Liver (tissue), 9 donors: ENCODE results near the gene NOP58. TPM values are rescaled to one million over a fixed set of nuclear protein-coding genes. Genes with fewer than 3 reads are reported as not detected.

Experiments used
- DNase-seq: peaks from one replicate; pipeline ENCODE4 v3.0.0-alpha.2; 2017; ENCODE audit warnings: low spot score
- H3K27ac ChIP-seq, 2 donors: one replicate each; pipeline ENCODE4 v1.7.0; 2013; ENCODE audit warnings: inconsistent platforms in 2 of 2, low read length in 2 of 2, control low read depth in 1 of 2, low read depth in 1 of 2, mild to moderate bottlenecking in 1 of 2
- H3K27me3 ChIP-seq, 4 donors: one replicate each; pipeline versions ENCODE4 v1.6.1 to v1.7.0; 2013; ENCODE audit warnings: low read length in 3 of 4, inconsistent platforms in 1 of 4, mild to moderate bottlenecking in 1 of 4, moderate library complexity in 1 of 4; ENCODE audit not compliant: control insufficient read depth in 4 of 4, insufficient read depth in 4 of 4
- H3K36me3 ChIP-seq, 4 donors: one replicate each; pipeline versions ENCODE4 v1.6.1 to v1.7.0; 2013; ENCODE audit warnings: low read length in 3 of 4, mild to moderate bottlenecking in 3 of 4, low read depth in 1 of 4, moderate library complexity in 1 of 4; ENCODE audit not compliant: control insufficient read depth in 4 of 4, insufficient read depth in 3 of 4
- H3K4me1 ChIP-seq, 4 donors: one replicate each; pipeline versions ENCODE4 v1.6.1 to v1.7.0; 2013; ENCODE audit warnings: low read length in 3 of 4, mild to moderate bottlenecking in 3 of 4, moderate library complexity in 1 of 4; ENCODE audit not compliant: control insufficient read depth in 4 of 4, insufficient read depth in 4 of 4
- H3K4me3 ChIP-seq, 3 donors: one replicate each; pipeline versions ENCODE4 v1.6.1 to v1.7.0; 2013; ENCODE audit warnings: low read length in 3 of 3, control low read depth in 1 of 3, low read depth in 1 of 3, mild to moderate bottlenecking in 1 of 3
- H3K9ac ChIP-seq, 2 donors: one replicate each; pipeline ENCODE4 v1.7.0; 2013; ENCODE audit warnings: low read length in 2 of 2, mild to moderate bottlenecking in 2 of 2, moderate library complexity in 2 of 2, control low read depth in 1 of 2, low read depth in 1 of 2
- H3K9me3 ChIP-seq, 4 donors: one replicate each; pipeline versions ENCODE4 v1.6.1 to v1.7.0; 2013; ENCODE audit warnings: low read length in 3 of 4; ENCODE audit not compliant: control insufficient read depth in 4 of 4
- ATF3 ChIP-seq: IDR thresholded peaks from 2 replicates; pipeline ENCODE4 v1.6.1; 2016; ENCODE audit warnings: antibody characterized with exemption
- CTCF ChIP-seq: fragments of 150-350 bp; IDR thresholded peaks from 2 replicates; pipeline ENCODE4 v1.5.1; 2017; ENCODE audit warnings: improper control_type of control experiment, low read depth, low read length; ENCODE audit not compliant: missing input control
- EGR1 ChIP-seq, 2 donors: IDR thresholded peaks; 2 replicates each; pipeline ENCODE4 v1.6.1; 2016 to 2018; ENCODE audit warnings: antibody characterized with exemption in 2 of 2, low read depth in 2 of 2
- GABPA ChIP-seq, 2 donors: IDR thresholded peaks in 1 of 2; conservative IDR thresholded peaks in 1 of 2; 2 replicates each; pipeline ENCODE4 v1.6.1; 2016; ENCODE audit warnings: antibody characterized with exemption in 2 of 2, mild to moderate bottlenecking in 1 of 2, moderate library complexity in 1 of 2
- HNF4A ChIP-seq, 2 donors: conservative IDR thresholded peaks; 2 replicates each; pipeline ENCODE4 v1.6.1; 2016; ENCODE audit warnings: antibody characterized with exemption in 2 of 2, mild to moderate bottlenecking in 2 of 2
- HNF4G ChIP-seq: IDR thresholded peaks from 2 replicates; pipeline ENCODE4 v1.6.1; 2016; ENCODE audit warnings: antibody characterized with exemption
- JUND ChIP-seq, 2 donors: IDR thresholded peaks; 2 replicates each; pipeline ENCODE4 v1.6.1; 2016; ENCODE audit warnings: antibody characterized with exemption in 2 of 2
- MAX ChIP-seq: IDR thresholded peaks from 2 replicates; pipeline ENCODE4 v1.6.1; 2016; ENCODE audit warnings: antibody characterized with exemption
- NR2F2 ChIP-seq: IDR thresholded peaks from 2 replicates; pipeline ENCODE4 v1.6.1; 2016; ENCODE audit warnings: antibody characterized with exemption
- RAD21 ChIP-seq, 2 donors: IDR thresholded peaks; 2 replicates each; pipeline ENCODE4 v1.6.1; 2016; ENCODE audit warnings: antibody characterized with exemption in 2 of 2, mild to moderate bottlenecking in 2 of 2
- RXRA ChIP-seq, 2 donors: IDR thresholded peaks; 2 replicates each; pipeline ENCODE4 v1.6.1; 2017 to 2018; ENCODE audit warnings: antibody characterized with exemption in 2 of 2, mild to moderate bottlenecking in 1 of 2
- SP1 ChIP-seq: IDR thresholded peaks from 2 replicates; pipeline ENCODE4 v1.6.1; 2018; ENCODE audit warnings: antibody characterized with exemption, mild to moderate bottlenecking
- YY1 ChIP-seq: IDR thresholded peaks from 2 replicates; pipeline ENCODE4 v1.6.1; 2016; ENCODE audit warnings: antibody characterized with exemption, mild to moderate bottlenecking
- ZBTB33 ChIP-seq: IDR thresholded peaks from 2 replicates; pipeline ENCODE4 v1.6.1; 2016; ENCODE audit warnings: antibody characterized with exemption
- WGBS: extraction: QIAGEN DNeasy Blood & Tissue Kit; methylation state at CpG from one replicate; pipeline ENCODE4 v1.1.7; 2013; 5-methylcytosine and 5-hydroxymethylcytosine counted together
- polyA plus RNA-seq, 2 donors: library from polyadenylated mRNA; stranded (reverse) in 1 of 2; unstranded in 1 of 2; fragments of 200-250 nt in 1 of 2; fragments of >200 nt in 1 of 2; fragmentation: Nextera tagmentation in 1 of 2; extraction: Ambion mirVana in 1 of 2; gene quantifications; one replicate each; pipeline versions ENCODE4 v1.2.1 to v1.2.3, GENCODE V29; 2013 to 2015
- total RNA-seq, 2 donors: library from RNA; depleted of rRNA; stranded (reverse); fragments of >200 nt; gene quantifications; one replicate each; pipeline ENCODE4 v1.2.3, GENCODE V29; 2014
- donor health status: healthy.
- donor health status: healthy.
- donor health status: healthy.
- donor health status: healthy.
- donor health status: healthy.

Gene NOP58
- total and polyA plus RNA-seq, 4 donors, result 20.7 to 54.1 (median 36.8) TPM

GRCh38 chr2:202335791-202336467 lies 70.4 kb downstream of the NOP58 start (continued):
- TF ChIP-seq CTCF, result no peak
- no peak for TF ChIP-seq RXRA (IDR thresholded peaks at IDR 0.05)
- no peak for TF ChIP-seq JUND (IDR thresholded peaks at IDR 0.05)
- no peak for TF ChIP-seq HNF4A (conservative IDR thresholded peaks at IDR 0.05)

GRCh38 chr2:202337151-202337550 lies 71.6 kb downstream of the NOP58 start:
- Histone ChIP-seq H3K9me3 (no peaks in the 10 kb centered on the region), H3K9ac (no peak overlapping the region), H3K4me1 (no peaks in the 10 kb centered on the region), H3K27me3 (no peaks in the 10 kb centered on the region), H3K27ac (no peak overlapping the region), H3K36me3 (no peaks in the 10 kb centered on the region), H3K4me3 (no peak overlapping the region)
- whole genome bisulfite sequencing, result 74% methylated on average over 2 of the region's 2 CpGs
- TF ChIP-seq RAD21 (IDR thresholded peaks at IDR 0.05), result no peak
- TF ChIP-seq MAX, result no peak
- TF ChIP-seq RXRA (IDR thresholded peaks at IDR 0.05), result no peak
- no peak for TF ChIP-seq ZBTB33
- TF ChIP-seq HNF4A (conservative IDR thresholded peaks at IDR 0.05), result no peak
- TF ChIP-seq NR2F2, result no peak
- DNase-seq, result no peak

GRCh38 chr2:202337706-202338346 lies 72.3 kb downstream of the NOP58 start:
- no peaks in the 10 kb centered on the region for H3K4me1 ChIP-seq
- WGBS, result 90% methylated on average over 7 of the region's 7 CpGs
- no peak for TF ChIP-seq GABPA (IDR thresholded peaks at IDR 0.05 in 1 of 2, conservative IDR thresholded peaks at IDR 0.05 in 1 of 2)
- no peak for TF ChIP-seq CTCF
- no peak for TF ChIP-seq EGR1 (IDR thresholded peaks at IDR 0.05; ENCODE audit: low read depth in 2 of 2)
- TF ChIP-seq YY1, result no peak
- no peak for TF ChIP-seq RAD21 (IDR thresholded peaks at IDR 0.05)
- no peak for TF ChIP-seq RXRA (IDR thresholded peaks at IDR 0.05)
- no peak for TF ChIP-seq ATF3
- no peak for TF ChIP-seq HNF4G
- TF ChIP-seq SP1, result no peak
- TF ChIP-seq ZBTB33, result no peak
- DNase-seq, result no peak
- no peaks in the 10 kb centered on the region for H3K27me3 ChIP-seq
- no peaks in the 10 kb centered on the region for H3K36me3 ChIP-seq
- no peaks in the 10 kb centered on the region for H3K9me3 ChIP-seq
- H3K4me3 ChIP-seq, result no peak overlapping the region
- H3K27ac ChIP-seq, result no peak overlapping the region
- no peak overlapping the region for H3K9ac ChIP-seq
